HG03064 (cell line): Measurements from ENCODE around the gene SCG3.

ENCODE experiments used
- ATAC-seq: cut with Tn5 transposase; IDR thresholded peaks from one replicate; pipeline ENCODE4 v1.9.1; 2021; ENCODE audit warnings: low read depth; ENCODE audit not compliant: unreplicated experiment

Gene SCG3

DNA sequence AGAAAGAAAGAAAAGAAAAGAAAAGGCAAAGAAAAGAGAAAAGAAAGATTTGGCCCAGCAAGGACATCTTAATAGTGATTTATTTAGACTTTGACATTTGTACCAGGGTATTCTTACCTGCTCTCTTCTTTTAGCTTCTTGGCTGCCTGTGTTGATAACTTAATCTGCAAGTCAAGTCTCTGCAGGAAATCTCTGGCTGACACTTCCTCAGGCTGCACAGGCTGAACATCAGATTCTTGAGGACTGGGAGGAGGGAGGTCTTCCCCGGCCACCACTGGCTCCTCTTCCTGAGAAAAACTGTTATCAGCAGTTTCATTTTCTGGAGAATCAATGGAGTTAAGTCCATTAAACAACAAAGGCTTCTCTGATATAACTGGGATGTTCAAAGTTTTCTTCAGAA is 43.4 kb downstream of the SCG3 start:
- ATAC-seq, result no peak

DNA sequence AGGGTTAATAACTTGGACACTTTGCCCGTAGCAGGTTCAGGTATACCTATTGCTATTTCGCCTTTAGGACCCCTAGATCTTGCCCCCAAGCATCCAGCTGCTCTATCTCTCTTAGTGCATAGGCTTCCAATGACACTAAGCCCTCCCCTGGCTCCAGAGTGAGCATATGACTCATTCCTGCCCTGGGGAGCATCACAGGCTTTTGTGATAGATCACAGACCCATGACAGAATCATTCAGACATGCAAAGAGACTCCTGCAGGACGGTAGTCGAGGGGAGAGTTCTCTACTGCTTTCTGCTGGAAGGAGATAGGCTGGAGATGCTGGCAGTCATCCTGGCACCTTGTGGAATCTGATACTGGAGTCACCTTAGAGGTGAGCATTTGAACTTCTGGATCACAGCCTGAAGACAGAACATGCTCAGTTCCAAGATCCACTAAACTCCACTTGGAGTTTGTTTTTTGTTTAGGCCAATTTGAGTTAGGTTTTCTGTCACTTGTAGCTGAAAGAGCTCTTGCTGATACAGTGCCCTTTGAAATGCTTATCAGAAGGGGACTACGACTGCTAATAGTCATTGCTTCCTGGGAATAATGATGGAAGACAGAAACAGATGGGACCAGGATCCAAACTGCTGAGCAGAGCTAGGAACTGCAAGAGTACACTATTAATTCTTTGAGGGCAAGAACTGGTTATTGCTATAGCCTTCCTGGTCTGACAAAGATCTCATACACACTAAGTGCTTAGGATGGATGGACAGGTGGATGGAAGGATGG is 45.2 kb downstream of the SCG3 start:
- peak; percentile 79 for ATAC-seq

DNA sequence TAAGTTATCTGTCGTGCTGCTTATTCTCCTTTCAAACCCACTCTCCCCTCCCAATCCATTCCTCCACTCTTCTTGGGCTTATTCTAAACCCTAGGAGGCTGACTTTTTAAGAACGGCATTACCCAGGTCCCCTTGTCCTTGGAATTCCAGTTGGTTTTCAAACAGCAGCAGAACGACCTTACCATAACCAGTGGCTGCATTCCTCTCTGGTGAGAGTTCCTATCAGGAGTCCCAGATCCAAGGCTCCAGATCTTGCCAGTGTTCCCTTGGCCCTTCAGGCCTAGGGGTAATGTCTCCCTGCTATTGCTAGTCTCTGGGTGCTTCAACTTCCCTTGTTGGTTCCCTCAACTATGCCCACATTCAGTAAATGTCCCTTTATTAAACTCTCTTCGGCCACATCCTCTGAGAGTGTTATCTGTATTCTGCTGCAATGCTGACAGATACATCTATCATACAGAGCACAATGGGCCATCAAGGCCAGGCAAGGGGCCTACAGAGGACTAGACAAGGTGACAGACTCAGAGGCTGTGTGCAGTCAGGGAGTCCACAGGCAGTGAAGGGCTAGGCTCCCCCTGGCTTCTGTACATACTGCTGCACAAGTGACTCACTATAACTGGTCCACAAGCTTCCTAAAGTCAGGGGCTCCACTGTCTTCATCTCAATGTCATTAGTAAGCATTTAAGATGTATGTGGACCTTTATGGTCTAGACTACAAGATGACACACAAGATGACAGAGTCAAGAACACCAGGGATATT is 46.0 kb downstream of the SCG3 start:
- no peak for ATAC-seq

DNA sequence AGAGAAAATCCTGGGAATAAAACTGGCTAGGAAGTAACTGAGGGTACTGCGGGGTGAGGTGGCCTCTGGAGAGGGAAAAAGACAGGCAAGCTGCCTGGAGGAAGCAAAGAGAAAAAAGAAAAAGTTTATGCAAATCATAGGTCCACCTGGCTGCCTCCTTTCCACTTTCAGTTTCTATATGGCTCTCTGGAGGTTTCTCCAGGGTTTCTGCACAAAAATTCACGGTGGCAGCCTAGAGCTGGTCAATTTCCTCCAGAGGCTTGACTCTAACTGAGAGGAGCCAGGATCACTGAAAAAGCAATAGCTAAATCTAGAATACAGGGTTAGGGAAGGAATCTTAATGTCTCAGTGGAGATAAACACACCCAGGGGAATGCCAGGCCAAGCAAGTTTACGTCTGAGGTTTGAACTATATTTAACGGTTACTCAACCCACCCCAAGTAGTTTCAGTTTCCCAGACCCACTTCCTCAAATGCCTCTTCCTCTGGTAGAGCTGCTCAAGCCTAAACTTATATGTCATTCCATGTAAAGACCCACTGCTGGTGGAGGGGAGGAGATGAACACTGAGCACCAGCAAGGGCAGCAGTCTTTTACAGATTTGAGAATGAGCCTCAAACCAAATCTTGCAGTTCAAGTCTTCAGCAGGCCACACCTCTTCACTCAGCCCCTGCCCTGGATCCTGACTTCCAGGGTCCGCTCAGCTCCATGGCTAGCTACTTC is 50.4 kb downstream of the SCG3 start:
- ATAC-seq, result peak; percentile 57

DNA sequence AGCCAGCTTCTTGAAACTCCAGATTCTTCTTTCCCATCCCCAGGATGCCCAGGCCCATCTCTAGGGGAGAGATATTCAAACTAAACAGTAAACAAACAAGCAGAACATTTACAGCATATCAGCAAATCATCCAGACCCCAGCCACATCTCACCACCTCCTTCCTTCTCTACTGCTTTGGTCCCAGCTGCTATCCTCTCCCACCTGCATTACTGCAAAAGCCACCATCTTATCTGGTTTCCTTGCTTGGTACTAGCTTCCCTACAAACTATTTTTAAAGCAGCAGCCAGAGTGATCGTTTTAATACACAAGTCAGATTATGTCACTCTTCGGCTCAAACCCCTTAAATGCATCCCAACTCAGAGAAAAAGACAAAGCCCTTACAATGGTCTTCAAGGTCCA is 51.3 kb downstream of the SCG3 start:
- ATAC-seq, result no peak

DNA sequence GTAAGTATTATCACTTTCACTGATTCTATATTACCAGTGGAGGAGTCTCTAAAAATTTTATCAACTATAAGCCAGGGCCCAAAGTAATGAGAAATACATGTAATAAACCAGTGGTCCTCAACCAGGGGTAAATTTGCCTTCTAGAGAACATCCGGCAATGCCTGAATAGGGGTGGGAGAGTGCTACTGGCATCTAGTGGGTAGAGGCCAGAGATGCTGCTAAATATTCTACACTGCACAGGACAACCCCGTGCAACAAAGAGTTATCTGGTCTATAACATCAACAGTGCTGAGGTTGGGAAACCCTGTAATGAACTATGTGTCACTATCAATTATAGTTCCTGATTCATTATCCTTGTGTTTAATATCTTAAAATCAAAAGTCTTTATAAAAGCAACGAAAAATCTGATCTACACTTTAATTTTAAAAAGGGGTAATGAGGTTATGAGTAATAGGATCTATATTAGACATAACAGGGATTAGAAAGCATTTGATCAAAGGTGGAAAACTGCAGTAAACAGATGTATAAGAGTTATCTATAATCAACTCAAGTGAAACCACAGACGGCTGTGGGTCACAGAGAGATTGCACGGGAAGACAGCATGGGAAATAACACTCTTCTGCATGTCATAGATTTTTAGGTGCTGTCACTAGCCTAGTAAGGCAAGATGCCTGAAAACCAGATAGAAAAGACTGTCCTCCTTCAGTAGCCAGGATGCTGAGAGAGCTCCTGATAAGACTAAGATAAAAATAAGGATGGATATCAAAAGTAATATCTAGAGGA is 54.1 kb downstream of the SCG3 start:
- no peak for ATAC-seq

DNA sequence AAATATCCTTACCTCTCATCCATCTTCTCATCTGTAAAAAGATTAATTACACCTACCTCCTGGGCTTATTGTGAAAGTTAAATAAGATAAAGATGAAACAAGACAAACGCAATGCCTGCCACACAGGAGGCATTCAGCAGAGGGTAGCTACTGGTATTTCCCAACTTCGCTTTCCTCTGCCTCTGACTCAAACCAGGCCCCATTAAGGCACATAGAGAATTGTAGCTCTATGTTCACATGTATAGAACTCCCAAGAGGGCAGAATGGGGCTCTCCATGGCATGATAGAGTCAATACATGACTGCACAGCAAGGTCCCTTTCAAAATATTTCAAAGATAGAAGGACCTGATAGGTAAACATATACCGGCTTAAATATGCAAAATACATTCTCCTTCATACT is 54.8 kb downstream of the SCG3 start:
- ATAC-seq, result no peak

DNA sequence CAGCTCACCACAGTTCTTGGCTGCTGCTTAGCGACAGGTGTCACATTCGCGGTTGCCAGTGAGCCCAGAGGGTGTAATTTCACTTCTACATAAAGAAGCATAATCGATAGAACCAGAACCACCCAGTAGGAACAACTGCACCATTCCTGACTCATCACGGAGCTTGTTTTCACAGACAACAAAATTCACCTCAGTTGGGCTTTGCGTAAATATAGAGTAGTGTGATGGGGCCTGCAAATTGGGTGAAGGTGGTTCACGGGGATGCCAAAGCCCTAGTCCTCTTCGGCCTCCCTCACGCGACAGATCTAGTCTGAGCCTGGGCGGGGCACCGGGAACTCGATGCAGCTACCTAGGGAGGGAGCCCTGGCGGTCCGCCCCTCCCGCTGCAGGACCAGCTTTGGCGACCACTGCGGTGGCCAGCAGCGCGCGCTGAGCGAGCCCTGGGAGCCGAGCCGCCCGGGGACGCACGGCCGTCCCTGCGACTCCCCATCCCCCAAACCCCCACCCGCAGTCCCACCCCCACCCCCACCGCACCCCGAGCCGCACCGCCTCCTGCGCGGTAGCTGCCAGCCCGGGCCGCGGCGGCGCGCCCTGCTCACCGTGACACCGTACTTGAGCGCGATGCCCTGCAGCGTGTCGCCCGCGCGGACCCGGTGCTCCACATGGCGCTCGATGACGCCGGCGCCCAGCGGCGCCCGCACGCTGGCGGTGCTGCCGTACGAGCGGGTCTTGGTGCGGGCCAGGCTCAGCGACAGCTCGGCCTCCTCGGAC is 55.6 kb downstream of the SCG3 start:
- peak; percentile 29 for ATAC-seq

DNA sequence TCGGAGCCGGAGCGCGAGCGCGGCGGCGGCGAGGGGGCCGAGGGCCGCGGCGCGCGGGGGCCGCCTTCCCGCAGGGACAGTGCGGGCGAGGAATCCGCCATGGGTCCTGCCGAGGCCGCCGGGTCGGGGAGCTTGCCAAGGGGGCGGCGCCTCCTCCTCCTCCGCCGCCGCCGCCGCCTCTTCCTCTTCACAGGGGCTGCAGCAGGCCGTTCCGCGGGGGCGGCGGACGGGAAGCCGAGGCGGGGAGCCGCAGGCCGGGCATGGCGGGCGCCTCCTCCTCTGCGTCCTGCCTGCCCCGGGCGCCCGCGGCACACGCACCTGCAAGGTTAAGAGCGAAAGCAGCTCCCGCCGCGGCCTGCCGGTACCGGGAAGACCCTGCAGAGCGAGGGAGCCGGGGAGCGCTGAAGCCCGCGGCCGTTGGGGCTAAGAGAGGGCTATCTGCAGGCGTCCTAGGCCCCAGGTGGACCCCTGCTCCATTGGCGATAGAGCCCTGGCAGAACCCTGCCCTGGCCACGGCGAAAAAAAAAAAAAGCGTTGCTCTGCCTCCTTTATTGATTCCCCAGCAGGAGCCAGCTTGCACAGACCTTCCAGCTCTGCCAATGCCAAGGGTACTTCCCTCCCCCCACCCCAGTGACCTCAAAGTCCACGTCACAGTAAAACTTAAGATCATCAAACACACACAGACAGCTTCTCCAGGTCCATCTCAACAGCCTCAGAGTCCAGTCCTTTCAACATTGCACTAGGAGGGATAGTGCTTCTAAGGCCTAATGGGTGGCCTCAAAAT is 56.4 kb downstream of the SCG3 start, which contains the start of gene LYSMD2:
LYSMD2 (minus strand) TSS at position 134 of the 784 bp plus-strand sequence; CDS start at position 101, 33 bp downstream.
- peak; percentile 35 for ATAC-seq

DNA sequence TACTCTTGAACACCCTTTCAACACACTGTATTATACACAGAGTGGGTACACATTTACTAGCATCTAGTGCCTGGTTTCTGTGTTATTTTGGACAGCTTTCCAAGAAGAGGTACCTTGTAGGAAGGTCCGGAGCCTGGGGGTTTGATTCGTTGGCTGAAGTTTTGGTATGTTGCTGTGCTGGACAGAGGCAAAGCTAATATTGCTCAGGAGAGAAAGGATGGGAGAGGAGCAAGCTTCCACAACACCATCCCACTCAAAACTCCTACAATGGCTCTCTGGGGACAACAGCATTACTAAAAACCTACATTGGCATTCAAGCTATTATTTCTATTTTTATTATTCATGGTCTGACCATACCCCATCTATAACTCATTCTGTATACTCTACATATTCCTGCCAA is 57.2 kb downstream of the SCG3 start:
- no peak for ATAC-seq

DNA sequence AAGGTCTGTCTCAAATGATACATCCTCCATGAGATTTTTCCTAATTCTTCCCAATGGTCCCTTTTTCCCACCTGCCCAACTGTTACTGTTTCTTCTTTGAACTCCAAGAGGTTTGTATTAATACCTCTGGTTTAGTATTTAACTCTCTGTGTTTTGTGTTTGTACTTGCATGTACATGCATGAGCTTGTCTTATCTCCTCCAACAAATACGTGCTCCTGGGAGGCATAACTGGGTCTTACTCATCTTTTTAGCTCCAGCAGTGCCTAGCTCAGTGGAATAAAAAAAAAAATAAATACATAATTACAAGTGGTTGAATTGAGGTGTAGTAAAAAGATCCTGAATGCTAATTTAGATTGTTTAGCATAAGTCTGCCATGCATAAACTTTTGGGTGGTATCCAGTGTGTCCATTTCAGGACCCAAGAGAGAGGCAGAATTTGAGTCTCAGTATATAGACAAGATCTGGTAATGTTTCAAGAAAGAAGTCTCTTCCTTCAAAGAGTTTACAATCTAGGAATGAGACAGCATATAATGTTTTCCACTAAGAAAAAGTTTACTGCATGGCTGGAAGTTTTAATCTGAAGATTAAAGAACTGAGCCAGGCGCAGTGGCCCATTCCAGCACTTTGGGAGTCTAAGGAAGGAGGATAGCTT is 57.9 kb downstream of the SCG3 start:
- ATAC-seq, result no peak

DNA sequence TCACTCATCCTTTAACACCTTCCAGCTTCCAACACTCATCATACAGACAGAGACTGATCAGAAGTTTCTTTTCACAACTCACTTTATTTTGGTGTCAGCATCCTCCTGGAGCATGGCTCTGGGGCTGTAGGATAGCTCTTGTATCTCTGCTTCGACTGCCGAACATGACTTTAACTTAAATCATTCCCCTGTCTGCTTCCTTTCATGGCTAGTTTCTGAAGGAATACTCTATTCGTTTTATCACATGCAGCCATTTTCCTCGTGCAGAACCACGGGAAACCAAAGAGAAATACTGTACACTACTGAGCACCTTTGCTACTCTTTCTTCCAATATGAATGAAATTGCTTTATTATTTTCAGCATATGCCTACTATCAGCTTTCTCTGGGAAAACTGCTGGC is 68.0 kb downstream of the SCG3 start:
- no peak for ATAC-seq

DNA sequence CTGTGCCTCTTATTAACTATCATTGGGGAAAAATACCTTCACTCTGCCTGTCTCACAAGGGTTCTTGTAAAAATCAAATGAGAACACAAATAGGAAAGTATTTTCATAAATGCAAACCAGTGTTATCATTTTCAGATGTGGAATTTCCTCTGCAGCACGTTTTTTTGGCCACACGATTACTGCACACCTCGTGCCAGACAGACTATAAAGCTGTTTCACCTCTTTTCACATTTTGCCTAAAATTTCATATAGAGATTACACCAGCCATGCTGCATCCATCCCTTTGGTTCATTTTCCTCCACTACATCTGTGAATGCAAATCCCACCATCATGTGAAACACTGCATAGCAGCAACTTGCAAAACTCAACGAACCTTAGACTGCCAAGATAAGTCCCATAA is 68.9 kb downstream of the SCG3 start:
- no peak for ATAC-seq

DNA sequence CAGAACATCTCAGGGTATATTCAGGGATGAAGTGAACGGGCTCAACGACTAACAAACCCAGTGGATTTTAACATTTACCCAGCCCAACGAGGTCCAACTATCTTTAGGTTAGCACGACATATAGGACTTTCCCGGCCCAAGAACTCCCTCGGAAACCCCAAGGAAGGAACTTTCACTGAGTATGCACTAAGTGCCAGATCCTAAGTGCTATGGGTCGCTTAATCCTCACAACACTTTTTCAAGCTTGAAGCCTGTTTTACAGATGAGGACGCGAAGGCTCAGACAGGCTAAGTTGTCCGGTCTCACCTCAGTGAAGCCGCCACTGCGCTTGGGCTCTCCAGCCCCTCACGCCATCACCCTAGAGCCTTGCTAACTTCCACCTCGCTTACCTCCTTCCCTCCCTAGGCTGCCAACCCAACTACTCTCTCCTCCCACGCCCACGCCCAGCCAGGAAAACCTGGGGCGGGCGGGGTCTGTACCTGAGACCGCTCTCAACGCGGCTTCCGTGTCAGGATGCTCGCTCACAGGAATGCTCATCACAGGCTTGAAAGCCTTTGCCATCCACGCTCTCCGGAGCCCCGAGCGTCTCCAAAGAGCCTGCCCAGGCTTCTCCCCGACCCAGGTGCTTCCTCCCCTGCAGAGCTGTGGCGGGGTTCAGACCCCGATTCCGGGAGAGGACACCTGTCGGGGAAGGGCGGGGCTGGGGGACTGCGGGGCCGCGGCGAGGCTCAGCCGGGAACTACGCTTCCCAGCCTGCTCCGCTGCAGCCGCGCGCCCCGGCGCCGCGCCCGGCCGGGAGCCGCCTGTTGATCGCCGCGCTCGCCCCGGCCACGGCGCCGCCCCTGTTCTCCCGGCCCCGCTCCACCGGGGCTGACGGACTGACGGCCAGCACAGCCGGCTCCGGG is 69.7 kb downstream of the SCG3 start, which contains the start of gene TMOD2:
TMOD2 (plus strand) TSS at position 806 of the 905 bp plus-strand sequence. CDS start 14,845 bp downstream, outside the sequence.
- ATAC-seq, result peak; percentile 78

DNA sequence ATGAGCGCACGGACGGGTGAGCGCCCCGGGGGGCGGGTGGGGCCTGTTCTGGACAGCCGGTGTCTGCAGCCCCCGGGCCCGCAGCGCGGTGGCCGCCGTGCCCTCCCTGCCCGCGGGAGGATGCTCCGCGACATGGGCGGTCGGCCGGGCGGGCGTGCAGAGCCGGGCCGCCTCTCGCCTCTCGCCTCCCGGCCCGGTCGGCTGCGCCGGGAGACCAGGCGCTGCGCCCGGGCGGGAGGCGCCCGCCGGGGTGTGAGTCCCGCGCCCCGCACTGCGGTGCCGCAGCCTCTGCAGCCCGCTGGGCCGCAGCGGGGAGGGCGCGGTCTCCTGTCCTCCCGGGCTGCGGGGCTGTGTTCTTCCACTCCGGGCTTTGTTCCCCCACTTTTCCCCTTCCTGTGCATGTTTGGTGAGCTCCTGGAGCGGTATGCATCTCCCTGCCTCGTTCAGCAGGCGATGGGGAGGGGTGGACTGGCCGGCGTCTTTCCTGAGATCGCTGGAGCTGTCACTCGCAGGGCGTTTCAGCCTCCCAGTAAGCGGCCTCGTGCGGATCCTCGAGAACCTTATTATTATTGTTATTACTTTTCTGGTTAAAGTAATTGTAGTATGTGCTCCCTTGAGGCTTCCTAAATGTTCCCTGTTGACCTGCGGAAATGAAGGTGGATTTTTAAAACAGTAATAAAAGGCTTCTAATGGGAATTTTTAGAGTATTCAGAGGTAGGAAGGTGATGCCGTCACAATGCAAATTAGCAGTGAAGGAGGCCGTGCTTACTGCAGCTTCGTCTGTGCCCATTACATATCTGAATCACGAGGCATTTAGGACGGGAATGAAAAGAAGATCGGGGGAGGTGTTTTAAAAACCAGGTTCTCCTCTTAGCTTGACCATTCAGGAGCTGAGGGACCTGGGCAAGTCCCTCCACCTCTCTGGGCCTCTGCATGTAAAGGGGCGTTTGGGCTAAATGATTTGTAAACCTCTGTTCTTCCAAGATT is 70.7 kb downstream of the SCG3 start:
- ATAC-seq, result peak; percentile 37

DNA sequence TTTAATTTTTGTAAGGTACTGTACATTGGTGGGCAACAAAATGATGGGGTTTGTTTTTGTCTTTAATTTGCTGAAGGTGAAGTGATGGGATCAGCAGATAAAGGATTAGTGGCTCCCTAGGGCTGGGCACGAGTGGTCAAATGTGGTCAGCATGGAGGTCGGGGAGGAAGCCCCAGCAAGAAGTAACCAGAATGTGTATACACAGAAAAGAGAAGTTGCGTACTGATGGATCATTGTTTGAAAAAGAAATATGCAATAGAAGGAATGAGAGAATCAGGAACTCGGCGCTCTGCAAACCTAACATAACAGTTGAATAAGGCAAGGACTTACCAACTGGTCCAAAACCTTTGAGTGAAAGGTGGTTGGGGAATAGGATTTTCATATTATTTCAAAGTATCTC is 71.6 kb downstream of the SCG3 start:
- no peak for ATAC-seq
